Activated B cell treated with CpG ODN at 0.5 μM for 24 hours (primary cell): ENCODE results near the gene GATAD2A. TPM values are rescaled to one million over a fixed set of nuclear protein-coding genes. Genes with fewer than 3 reads are reported as not detected.

ENCODE experiments used
- ATAC-seq: fragments of 200-7000 bp; cut with Tn5 transposase; one replicate; pipeline ENCODE4 v1.10.0; 2021; ENCODE audit warnings: low read depth, mild to moderate bottlenecking, moderate library complexity
- CTCF ChIA-PET: fragments of 350-600 bp; sonication (Branson Sonifier 250); formaldehyde crosslinking; loops from one replicate; lab custom pipeline; 2021; ENCODE audit warnings: antibody characterized with exemption; lab: Charles Lee
- POLR2A ChIA-PET: fragments of 350-600 bp; sonication (Branson Sonifier 250); formaldehyde crosslinking; loops from one replicate; lab custom pipeline; 2021; ENCODE audit warnings: antibody characterized with exemption; lab: Charles Lee
- DNase-seq: peaks from one replicate; pipeline ENCODE4 v3.0.0; 2022
- H3K27ac Mint-ChIP-seq: one replicate; pipeline ENCODE4 v1.8.0; 2020; ENCODE audit warnings: mixed read lengths
- H3K27me3 Mint-ChIP-seq: one replicate; pipeline ENCODE4 v1.8.0; 2021; ENCODE audit warnings: mixed read lengths
- H3K36me3 Mint-ChIP-seq: one replicate; pipeline ENCODE4 v1.8.0; 2021; ENCODE audit warnings: low read depth, mixed read lengths
- H3K4me1 Mint-ChIP-seq: one replicate; pipeline ENCODE4 v1.8.0; 2021; ENCODE audit warnings: mixed read lengths
- H3K4me3 Mint-ChIP-seq: one replicate; pipeline ENCODE4 v1.8.0; 2020; ENCODE audit warnings: mild to moderate bottlenecking, mixed read lengths
- H3K9me3 Mint-ChIP-seq: one replicate; pipeline ENCODE4 v1.8.0; 2020; ENCODE audit warnings: mixed read lengths
- CTCF ChIP-seq: fragments of 200-600 bp; IDR thresholded peaks from one replicate; pipeline ENCODE4 v1.8.0; 2022; ENCODE audit warnings: antibody characterized with exemption, mild to moderate bottlenecking
- intact Hi-C: fragments of 100-400 bp; cut with micrococcal nuclease; formaldehyde crosslinking; loops from one replicate; pipeline ENCODE4 v1.15.1; 2024
- total RNA-seq: library from RNA; stranded (reverse); gene quantifications from 2 replicates; pipeline ENCODE4 v1.2.3, GENCODE V29; 2022

The GATAD2A gene
- total RNA-seq, 1 donor from 2014 or later: 116 TPM

DNA sequence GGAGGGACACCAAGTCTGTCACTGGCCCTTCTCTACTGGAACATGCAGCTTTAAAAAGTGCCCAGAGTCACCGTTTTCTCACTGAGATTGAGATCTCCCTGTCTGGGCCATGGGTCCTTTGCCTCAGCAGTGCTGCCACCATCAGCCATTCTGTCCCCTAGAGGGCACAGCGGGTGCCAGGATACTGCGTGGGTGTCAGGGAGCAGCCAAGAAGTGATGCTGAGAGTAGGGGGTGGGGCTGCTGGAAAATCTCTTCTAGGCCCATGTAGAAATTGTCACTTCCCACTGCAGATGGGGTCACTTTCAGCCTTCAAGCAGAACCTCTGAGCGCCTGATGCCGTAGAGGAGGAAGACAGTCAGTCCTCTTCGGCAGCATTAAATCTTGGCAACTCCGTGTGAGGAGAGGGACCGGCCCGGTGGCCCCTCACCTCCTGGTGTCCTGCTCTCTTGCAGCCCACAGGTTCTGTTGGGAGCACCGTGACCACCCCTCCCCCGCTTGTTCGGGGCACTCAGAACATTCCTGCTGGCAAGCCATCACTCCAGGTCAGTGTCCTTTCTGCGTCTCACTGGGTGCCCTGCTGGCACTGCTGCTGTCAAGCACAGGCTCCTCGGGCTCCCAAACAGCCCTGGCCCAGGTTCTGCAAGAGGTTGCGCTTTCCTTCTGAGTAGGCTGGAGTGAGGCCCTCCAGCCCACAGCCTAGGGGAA lies 88.5 kb downstream of the GATAD2A start:
- Mint-ChIP-seq H3K27me3 (no peaks in the 10 kb centered on the region), H3K4me3 (no peak overlapping the region), H3K9me3 (no peaks in the 10 kb centered on the region), H3K36me3 (peaks cover 68% of the 10 kb centered on the region), H3K27ac (no peak overlapping the region), H3K4me1 (peaks cover 17% of the 10 kb centered on the region)
- POLR2A ChIA-PET: no interaction called here
- ATAC-seq: no peak
- TF ChIP-seq CTCF: no peak
- CTCF ChIA-PET: no interaction called here
- DNase-seq: no peak
- intact Hi-C loops: no loop called here

DNA sequence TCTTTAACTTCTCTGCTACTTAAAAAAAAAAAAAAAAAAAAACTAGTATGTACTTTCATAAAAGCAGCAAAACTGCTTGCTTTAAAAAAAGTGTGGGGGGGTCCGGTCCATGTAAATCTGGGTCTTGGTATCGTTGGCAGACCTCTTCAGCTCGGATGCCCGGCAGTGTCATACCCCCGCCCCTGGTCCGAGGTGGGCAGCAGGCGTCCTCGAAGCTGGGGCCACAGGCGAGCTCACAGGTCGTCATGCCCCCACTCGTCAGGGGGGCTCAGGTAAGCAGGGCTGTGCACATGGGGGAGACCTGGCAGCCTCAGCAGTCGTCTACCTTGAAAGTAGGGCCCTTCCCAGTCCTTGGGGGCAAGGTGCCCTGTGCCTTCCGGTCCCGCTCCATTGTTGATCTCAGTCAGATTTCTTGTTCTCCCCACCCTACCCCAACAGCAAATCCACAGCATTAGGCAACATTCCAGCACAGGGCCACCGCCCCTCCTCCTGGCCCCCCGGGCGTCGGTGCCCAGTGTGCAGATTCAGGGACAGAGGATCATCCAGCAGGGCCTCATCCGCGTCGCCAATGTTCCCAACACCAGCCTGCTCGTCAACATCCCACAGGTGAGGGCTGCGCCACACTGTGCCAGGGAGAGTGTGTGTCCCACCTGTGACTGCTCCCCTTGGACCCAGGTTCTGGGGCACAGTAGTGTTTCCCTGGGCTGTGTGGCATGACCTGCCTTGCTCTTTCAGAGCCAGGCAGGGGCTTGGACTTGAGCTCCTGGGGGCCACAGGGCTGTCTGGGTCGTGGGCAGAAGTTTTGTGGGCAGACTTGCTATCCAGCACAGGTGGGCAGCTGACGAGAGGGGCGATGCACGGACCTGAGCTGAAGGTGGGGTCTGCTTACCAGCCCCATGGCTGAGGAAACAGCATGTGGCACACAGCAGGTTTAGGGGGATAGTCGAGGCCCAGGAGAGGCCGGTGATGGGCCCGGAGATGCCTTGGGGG lies 90.4 kb downstream of the GATAD2A start:
- no peak for TF ChIP-seq CTCF
- H3K4me1 Mint-ChIP-seq: no peaks in the 10 kb centered on the region
- no peak overlapping the region for H3K4me3 Mint-ChIP-seq
- no peaks in the 10 kb centered on the region for H3K9me3 Mint-ChIP-seq
- ATAC-seq (no peak), DNase-seq (no peak)
- intact Hi-C loops: no loop called here
- H3K27me3 Mint-ChIP-seq: no peaks in the 10 kb centered on the region
- no peak overlapping the region for H3K27ac Mint-ChIP-seq
- ChIA-PET CTCF (interaction anchor here (0.7 kb wide), 1 partner anchor 110 kb away, joined by 3 read pairs; no protein-coding TSS in a partner anchor), POLR2A (no interaction called here)
- H3K36me3 Mint-ChIP-seq: peaks cover 82% of the 10 kb centered on the region

- no peak for ATAC-seq
- H3K27ac Mint-ChIP-seq: no peak overlapping the region
- peaks cover 91% of the 10 kb centered on the region for H3K36me3 Mint-ChIP-seq
- H3K27me3 Mint-ChIP-seq: no peaks in the 10 kb centered on the region
- H3K4me1 Mint-ChIP-seq: no peaks in the 10 kb centered on the region
- CTCF ChIA-PET: no interaction called here
- intact Hi-C loops: no loop called here
- POLR2A ChIA-PET: no interaction called here
- H3K9me3 Mint-ChIP-seq: no peaks in the 10 kb centered on the region
- H3K4me3 Mint-ChIP-seq: no peak overlapping the region
- DNase-seq: no peak
- no peak for TF ChIP-seq CTCF
Measured at GRCh38 chr19:19498255-19498991, 92.9 kb downstream of the GATAD2A start.

DNA sequence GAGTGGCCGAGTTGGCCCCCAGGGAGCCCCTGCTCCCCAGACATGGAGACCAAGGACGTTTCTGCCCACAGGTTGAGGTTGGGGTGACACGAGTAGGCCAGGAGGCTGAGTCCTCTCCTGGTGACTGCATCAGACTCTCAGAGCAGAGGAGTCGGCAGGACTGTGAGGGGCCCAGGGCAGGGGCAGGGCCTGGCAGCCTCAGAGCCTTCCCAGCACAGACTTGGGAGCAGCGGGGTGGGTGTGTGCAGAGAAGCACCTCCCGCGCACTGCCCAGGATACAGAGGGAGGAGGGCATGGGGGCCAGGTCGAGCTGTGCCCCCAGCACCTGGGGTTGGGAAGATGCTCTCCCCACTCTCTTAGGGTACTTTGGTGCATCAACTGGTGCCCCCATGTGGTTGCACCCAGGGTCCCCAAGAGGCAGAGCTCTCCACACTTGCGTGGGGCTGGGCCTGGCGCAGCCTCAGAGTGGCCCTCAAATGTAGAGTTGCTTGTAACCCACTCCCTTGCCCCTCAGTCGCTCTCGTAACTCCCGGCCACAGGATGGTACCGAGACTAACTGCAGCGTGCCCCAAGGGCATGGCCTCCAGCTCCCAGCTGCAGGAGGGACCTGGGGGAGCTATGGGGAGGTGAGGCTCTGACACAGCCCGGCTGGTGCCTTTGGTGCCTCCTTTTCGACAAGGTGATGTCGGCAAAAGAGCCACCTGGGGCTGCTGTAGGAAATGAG lies 94.0 kb downstream of the GATAD2A start:
- Mint-ChIP-seq H3K36me3 (peaks cover 91% of the 10 kb centered on the region), H3K27ac (no peak overlapping the region), H3K4me3 (no peak overlapping the region)

More for the DNA sequence above, 94.0 kb downstream of the GATAD2A start:
- DNase-seq (no peak), ATAC-seq (no peak)
- intact Hi-C loops: no loop called here
- Mint-ChIP-seq H3K9me3 (no peaks in the 10 kb centered on the region), H3K4me1 (no peaks in the 10 kb centered on the region), H3K27me3 (no peaks in the 10 kb centered on the region)
- CTCF ChIA-PET: no interaction called here
- TF ChIP-seq CTCF: no peak
- POLR2A ChIA-PET: no interaction called here
